GM10266 (cell line): ENCODE results near the gene MIER2.

ENCODE experiments used
- DNase-seq: peaks from one replicate; pipeline ENCODE4 v3.0.0; 2012; ENCODE audit errors: extremely low spot score
- CTCF ChIP-seq: IDR thresholded peaks from 2 replicates; pipeline ENCODE4 v1.5.1; 2012; ENCODE audit warnings: mild to moderate bottlenecking, low read depth; ENCODE audit not compliant: control insufficient read depth, insufficient read depth; ENCODE audit errors: missing control alignments

MIER2 gene

DNA sequence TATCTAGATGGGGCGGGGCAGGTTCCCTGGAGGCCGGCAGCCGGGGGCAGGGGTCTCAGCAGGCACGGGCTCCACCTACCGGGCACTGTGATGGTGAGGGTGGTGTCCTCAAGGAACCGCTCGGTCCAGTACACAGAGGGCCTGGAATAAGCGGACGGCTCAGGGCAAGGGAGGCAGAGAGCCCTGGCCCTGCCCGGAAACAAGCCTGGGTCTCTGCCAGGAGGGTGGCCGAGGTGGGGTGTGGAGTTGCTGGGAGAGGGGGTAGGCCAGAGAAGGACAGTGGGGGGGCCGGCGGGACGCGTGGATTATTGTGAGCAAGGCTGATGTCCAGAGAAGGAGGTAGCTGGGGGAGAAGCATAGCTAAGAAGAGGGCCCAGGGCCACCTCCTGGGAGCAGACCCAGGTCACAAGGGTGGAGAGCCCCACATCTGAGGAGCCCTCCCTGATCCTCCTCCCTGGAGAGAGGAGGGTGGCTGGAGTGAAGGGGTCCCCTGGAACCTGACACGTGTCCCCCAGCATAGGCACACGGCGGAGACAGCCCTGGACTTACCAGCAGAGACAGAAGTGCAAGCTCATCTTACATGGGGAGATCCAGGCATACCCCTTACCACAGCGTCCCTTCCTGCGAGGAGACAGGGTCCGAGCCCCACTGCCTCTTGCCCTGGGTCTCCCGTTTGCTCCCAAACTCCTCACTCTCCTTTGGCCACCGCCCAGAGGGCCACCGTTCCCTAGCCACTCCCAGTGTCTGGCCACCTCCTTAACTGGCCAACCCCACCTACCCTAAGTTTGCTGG is 29.0 kb upstream of the MIER2 start:
- no peak for DNase-seq

GRCh38 chr19:372306-372890 is 27.8 kb upstream of the MIER2 start:
- DNase-seq = no peak
- no peak for TF ChIP-seq CTCF

More for the DNA sequence above, 29.0 kb upstream of the MIER2 start:
- TF ChIP-seq CTCF = no peak

GRCh38 chr19:371501-372168 is 27.0 kb upstream of the MIER2 start:
- no peak for TF ChIP-seq CTCF
- DNase-seq = no peak

GRCh38 chr19:370641-371330 is 26.2 kb upstream of the MIER2 start:
- DNase-seq = no peak
- no peak for TF ChIP-seq CTCF

DNA sequence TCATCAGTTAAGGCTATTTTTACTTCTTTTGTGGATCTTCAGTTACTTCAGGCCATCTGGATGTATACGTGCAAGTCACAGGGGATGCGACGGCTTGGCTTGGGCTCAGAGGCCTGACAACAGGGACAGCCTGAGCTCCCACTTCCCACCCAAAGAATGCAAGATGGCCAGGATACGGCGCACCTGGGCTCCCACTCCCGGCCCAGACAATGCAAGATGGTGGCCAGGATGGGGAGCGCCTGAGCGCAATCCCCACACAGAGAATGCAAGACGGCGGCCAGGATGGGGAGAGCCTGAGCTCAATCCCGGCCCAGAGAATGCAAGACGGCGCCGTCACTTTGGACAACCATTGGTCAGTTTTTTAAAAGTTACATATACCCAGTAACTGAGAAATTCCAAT is 25.3 kb upstream of the MIER2 start:
- TF ChIP-seq CTCF = no peak
- DNase-seq = no peak

- TF ChIP-seq CTCF = no peak
- DNase-seq = no peak
These were observed 24.7 kb upstream of the MIER2 start for GRCh38 chr19:369256-369655.

DNA sequence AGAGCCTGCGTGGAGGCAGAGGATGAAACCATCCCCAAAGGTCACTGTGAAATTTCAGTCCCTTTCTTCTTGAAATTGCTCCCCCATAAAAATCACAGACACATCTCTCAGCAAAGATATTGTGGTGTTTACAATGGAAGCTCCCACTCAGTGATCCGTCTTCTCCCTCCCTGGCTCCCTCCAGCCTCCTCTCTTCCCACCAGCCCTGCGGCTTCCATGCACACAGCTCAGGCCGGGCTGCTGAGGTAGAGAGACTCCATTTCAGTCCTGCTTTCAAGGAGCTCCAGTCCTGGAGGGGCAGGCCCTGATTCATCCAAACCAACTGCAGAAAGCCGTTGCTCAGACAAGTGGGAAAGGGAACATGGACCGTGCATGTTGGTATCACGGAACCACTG is 24.0 kb upstream of the MIER2 start:
- no peak for DNase-seq
- TF ChIP-seq CTCF = no peak
